AG04449 (cell line): ENCODE results near the gene TEAD1.

ENCODE experiments used
- CTCF ChIA-PET: fragments of 350-600 bp; formaldehyde crosslinking; extraction: SDS; loops from one replicate; lab custom pipeline; 2021; ENCODE audit warnings: antibody characterized with exemption; lab: Yijun Ruan, JAX
- POLR2A ChIA-PET: fragments of 400-600, 350-600 bp; formaldehyde crosslinking; extraction: SDS; loops from one replicate; lab custom pipeline; 2020; ENCODE audit warnings: antibody characterized with exemption, inconsistent platforms; lab: Yijun Ruan, JAX
- DNase-seq: peaks from one replicate; pipeline ENCODE4 v3.0.0-alpha.2; 2010; ENCODE audit warnings: low read depth, low spot score
- H3K4me3 ChIP-seq: 2 replicates; pipeline ENCODE4 v1.5.1; 2011; ENCODE audit warnings: low read depth, mild to moderate bottlenecking, control low read depth, low read length
- TF ChIP-seq, protein P1 (sequence below): IDR thresholded peaks from one replicate; pipeline ENCODE4 v1.5.1; 2011; ENCODE audit warnings: mild to moderate bottlenecking, moderate library complexity, low read length, control low read depth, inconsistent platforms; ENCODE audit not compliant: insufficient read depth; ENCODE audit errors: missing control alignments

Gene TEAD1

DNA sequence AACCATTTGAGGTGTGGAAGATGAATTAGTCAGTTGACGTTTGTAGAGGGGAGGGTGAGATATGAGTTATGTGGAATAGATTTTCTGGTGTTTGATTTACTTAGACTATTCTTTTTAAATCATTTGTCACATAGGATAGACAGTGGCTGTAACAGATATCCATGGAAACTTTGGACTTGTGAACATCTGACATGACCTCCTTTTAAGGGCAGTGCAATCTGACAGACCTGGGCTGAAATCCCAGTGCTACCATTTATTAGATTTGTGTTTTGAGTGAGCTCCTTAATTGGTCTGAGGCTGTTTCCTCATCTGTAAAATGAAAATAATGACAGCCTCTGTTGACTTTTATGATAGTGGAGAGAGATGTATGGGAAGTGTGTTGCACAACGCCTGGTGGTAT is 159.9 kb downstream of the TEAD1 start:
- no peak overlapping the region for H3K4me3 ChIP-seq
- DNase-seq, result no peak
- ChIA-PET POLR2A (no interaction called here), CTCF (interaction anchor here (1.0 to 1.5 kb wide), 2 partner anchors 17 to 33 kb away, joined by 3 read pairs; no protein-coding TSS in a partner anchor)
- TF ChIP-seq, protein P1, sequence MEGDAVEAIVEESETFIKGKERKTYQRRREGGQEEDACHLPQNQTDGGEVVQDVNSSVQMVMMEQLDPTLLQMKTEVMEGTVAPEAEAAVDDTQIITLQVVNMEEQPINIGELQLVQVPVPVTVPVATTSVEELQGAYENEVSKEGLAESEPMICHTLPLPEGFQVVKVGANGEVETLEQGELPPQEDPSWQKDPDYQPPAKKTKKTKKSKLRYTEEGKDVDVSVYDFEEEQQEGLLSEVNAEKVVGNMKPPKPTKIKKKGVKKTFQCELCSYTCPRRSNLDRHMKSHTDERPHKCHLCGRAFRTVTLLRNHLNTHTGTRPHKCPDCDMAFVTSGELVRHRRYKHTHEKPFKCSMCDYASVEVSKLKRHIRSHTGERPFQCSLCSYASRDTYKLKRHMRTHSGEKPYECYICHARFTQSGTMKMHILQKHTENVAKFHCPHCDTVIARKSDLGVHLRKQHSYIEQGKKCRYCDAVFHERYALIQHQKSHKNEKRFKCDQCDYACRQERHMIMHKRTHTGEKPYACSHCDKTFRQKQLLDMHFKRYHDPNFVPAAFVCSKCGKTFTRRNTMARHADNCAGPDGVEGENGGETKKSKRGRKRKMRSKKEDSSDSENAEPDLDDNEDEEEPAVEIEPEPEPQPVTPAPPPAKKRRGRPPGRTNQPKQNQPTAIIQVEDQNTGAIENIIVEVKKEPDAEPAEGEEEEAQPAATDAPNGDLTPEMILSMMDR, result no peak

DNA sequence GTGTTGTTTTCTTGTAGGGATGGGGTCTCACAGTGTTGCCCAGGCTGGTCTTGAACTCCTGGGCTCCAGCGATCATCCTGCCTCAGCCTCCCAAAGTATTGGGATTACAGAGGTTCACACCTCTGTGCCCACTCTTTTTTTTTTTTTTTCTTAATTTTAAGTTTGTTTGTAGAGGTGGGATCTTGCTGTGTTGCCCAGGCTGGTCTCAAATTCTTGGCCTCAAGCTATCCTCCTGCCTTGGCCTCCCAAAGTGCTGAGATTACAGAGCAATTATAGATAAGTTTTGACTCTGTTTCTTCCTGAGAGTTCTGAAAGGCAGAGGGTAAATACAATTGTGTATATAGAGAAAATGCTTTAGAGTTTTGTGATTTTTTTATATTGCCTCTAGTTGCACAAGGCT is 160.4 kb downstream of the TEAD1 start:
- DNase-seq, result no peak
- POLR2A ChIA-PET, result no interaction called here
- CTCF ChIA-PET, result interaction anchor here (0.9 to 1.5 kb wide), 3 partner anchors 17 to 34 kb away, joined by 3 to 4 read pairs (median 3); no protein-coding TSS in a partner anchor
- TF ChIP-seq, protein P1, result no peak
- no peak overlapping the region for H3K4me3 ChIP-seq

- ChIA-PET POLR2A (no interaction called here), CTCF (interaction anchor here (0.9 kb wide), 1 partner anchor 33 kb away, joined by 4 read pairs; no protein-coding TSS in a partner anchor)
- no peak for DNase-seq
- TF ChIP-seq, protein P1, result no peak
- no peak overlapping the region for H3K4me3 ChIP-seq
These were observed 161.1 kb downstream of the TEAD1 start for GRCh38 chr11:12835286-12835685.

DNA sequence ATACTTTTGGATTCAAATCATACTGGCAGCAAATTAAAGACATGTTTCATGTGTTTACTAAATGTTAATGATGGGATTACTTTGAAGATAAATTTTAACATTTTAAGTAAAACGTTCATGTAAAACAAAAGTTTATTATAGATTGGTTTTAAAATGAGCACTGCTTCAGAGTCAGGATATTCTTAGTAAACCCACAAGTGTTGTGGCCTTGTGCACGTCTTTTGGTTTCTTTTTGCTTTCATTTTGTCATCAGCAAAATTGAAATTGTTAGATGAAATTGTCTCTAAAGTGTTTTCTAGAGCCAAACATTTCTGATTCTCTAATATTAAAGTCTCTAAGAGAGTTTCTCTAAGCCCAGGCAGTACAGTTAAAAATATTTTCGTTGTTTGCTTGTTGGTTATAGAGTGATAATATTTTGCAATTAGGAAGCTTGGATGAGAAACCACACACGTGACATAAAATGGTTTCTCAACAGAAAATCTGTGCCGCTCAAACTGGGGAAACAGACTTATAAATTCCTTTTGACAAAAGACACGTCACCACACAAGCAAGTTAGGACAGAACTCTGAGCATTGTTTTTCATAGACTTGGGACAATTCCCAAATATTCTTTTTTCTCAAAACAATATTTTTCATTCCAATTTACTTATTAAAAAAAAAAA is 164.4 kb downstream of the TEAD1 start:
- POLR2A ChIA-PET, result no interaction called here
- H3K4me3 ChIP-seq, result no peak overlapping the region
- CTCF ChIA-PET, result interaction anchor here (0.8 kb wide), 1 partner anchor 26 kb away, joined by 3 read pairs; no protein-coding TSS in a partner anchor
- no peak for DNase-seq
- TF ChIP-seq, protein P1, result no peak

- no peak overlapping the region for H3K4me3 ChIP-seq
- CTCF ChIA-PET, result interaction anchor here (0.7 to 1.8 kb wide), 3 partner anchors 10 to 123 kb away, joined by 3 to 4 read pairs (median 3); no protein-coding TSS in a partner anchor
- POLR2A ChIA-PET, result interaction anchor here (0.6 to 0.7 kb wide), 2 partner anchors 16 to 51 kb away, joined by 3 read pairs; no protein-coding TSS in a partner anchor
- no peak for DNase-seq
- TF ChIP-seq, protein P1, result no peak
These were observed 166.8 kb downstream of the TEAD1 start for GRCh38 chr11:12840871-12841660.
